Measurements from ENCODE around the gene MUC5B. TPM values are rescaled to one million over a fixed set of nuclear protein-coding genes. Genes with fewer than 3 reads are reported as not detected.

Gene MUC5B
- total and polyA plus RNA-seq, 9 donors: 0.02 to 35.3 (median 1.1) TPM; not detected in 1

DNA sequence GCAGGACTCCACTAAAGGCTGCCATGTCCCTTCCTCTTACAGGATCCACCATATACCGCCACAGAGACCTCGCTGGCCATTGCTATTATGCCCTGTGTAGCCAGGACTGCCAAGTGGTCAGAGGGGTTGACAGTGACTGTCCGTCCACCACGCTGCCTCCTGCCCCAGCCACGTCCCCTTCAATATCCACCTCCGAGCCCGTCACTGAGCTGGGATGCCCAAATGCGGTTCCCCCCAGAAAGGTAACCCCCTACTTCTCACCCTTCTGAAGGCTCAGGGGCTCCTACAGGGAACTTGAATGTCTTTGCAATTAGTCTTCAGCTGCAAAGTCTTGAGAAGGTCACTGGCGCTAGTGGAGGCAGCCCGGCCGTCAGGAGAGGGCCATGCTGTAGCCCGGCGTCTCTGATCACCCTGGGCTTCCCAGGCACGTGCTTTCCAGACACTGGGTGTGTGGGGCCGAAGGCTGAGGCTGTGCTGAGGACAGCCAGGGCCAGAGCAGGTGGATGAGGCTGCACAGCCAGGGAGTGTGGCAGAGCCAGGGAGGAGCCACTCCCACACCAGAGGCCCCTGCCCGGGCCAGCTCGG, 30.0 kb upstream of the MUC5B start:
- peak in 3 of 5 donors; percentile 2 to 16 (median 7) for DNase-seq
- intact Hi-C loops (cut with DNase I): no loop called here
- Histone ChIP-seq H3K27ac (no peak overlapping the region), H3K4me1 (ENCODE audit: insufficient read depth) (no peaks in the 10 kb centered on the region), H3K4me3 (no peak overlapping the region), H3K27me3 (no peaks in the 10 kb centered on the region), H3K9me3 (no peaks in the 10 kb centered on the region), H3K36me3 (no peaks in the 10 kb centered on the region)
- no peak for TF ChIP-seq POLR2A (IDR thresholded peaks at IDR 0.05)
- 82 to 86% (median 85%) methylated on average over 15 to 17 of the region's 17 CpGs for WGBS, 3 donors

DNA sequence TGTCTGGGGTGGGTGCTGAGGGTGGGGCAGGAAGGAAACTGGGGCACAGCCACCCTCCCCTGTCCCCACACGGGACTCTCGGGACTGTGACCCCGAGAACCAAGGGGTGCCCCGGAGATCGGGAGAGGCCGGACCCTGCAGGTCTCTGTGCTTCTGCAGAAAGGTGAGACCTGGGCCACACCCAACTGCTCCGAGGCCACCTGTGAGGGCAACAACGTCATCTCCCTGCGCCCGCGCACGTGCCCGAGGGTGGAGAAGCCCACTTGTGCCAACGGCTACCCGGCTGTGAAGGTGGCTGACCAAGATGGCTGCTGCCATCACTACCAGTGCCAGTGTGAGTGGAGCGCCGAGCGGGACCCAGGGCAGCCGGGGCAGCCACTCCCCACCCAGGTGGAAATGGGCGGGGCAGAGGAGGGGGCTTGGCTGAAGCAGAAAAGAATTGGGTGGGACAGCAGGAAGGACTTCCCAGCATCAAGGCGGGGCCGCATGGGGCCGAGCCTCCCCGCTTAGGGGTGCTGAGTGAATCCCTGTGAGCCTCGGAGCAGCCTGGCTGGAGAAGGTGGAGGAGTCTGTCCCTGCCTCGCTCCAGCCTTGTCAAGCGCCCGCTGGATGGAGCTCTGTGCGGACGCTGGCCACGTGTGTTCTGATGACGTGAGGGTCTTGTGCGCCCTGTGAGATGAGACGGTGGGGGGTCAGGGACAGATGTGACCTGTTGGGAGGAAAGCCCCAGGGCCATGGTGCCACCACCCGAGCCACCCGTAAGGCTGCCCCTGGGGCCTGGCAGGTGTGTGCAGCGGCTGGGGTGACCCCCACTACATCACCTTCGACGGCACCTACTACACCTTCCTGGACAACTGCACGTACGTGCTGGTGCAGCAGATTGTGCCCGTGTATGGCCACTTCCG, 29.3 kb upstream of the MUC5B start:
- H3K4me3 ChIP-seq: no peak overlapping the region
- H3K27me3 ChIP-seq: no peaks in the 10 kb centered on the region
- 88 to 91% (median 89%) methylated on average over 39 to 43 of the region's 43 CpGs for WGBS, 3 donors
- no peaks in the 10 kb centered on the region for H3K36me3 ChIP-seq
- no peaks in the 10 kb centered on the region for H3K9me3 ChIP-seq
- H3K4me1 ChIP-seq (ENCODE audit: insufficient read depth): no peaks in the 10 kb centered on the region
- peak in 3 of 5 donors; percentile 8 to 19 (median 8) for DNase-seq
- TF ChIP-seq, protein P1, sequence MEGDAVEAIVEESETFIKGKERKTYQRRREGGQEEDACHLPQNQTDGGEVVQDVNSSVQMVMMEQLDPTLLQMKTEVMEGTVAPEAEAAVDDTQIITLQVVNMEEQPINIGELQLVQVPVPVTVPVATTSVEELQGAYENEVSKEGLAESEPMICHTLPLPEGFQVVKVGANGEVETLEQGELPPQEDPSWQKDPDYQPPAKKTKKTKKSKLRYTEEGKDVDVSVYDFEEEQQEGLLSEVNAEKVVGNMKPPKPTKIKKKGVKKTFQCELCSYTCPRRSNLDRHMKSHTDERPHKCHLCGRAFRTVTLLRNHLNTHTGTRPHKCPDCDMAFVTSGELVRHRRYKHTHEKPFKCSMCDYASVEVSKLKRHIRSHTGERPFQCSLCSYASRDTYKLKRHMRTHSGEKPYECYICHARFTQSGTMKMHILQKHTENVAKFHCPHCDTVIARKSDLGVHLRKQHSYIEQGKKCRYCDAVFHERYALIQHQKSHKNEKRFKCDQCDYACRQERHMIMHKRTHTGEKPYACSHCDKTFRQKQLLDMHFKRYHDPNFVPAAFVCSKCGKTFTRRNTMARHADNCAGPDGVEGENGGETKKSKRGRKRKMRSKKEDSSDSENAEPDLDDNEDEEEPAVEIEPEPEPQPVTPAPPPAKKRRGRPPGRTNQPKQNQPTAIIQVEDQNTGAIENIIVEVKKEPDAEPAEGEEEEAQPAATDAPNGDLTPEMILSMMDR (IDR thresholded peaks at IDR 0.05): no peak
- TF ChIP-seq POLR2A (IDR thresholded peaks at IDR 0.05) (no peak), EP300 (IDR thresholded peaks at IDR 0.05) (no peak)
- intact Hi-C loops (cut with DNase I): no loop called here
- H3K27ac ChIP-seq: no peak overlapping the region

DNA sequence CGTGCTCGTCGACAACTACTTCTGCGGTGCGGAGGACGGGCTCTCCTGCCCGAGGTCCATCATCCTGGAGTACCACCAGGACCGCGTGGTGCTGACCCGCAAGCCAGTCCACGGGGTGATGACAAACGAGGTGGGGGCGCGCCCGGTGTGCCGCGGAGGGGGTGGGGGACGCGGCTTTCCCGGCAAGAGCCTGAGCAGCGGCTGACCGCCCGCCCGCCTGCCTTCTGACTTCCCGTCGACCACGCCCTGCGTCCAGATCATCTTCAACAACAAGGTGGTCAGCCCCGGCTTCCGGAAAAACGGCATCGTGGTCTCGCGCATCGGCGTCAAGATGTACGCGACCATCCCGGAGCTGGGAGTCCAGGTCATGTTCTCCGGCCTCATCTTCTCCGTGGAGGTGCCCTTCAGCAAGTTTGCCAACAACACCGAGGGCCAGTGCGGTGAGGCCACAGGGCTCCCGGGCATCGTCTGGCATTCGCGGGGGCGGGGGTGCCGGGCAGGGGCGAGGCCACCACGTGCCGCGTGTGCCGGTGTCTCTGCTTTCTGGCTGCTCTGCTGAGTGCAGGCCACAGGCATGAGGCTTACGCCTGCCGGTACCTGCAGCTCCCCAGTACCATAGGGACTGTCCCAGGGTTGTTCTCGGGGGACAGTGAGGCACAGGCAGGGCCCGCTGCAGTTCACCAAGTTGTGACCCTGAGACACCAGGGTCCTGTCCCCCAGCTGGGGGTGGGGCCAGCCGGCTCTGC, 28.5 kb upstream of the MUC5B start:
- 94 to 96% (median 95%) methylated on average over 53 to 59 of the region's 59 CpGs for WGBS, 3 donors
- intact Hi-C loops (cut with DNase I): no loop called here

DNA sequence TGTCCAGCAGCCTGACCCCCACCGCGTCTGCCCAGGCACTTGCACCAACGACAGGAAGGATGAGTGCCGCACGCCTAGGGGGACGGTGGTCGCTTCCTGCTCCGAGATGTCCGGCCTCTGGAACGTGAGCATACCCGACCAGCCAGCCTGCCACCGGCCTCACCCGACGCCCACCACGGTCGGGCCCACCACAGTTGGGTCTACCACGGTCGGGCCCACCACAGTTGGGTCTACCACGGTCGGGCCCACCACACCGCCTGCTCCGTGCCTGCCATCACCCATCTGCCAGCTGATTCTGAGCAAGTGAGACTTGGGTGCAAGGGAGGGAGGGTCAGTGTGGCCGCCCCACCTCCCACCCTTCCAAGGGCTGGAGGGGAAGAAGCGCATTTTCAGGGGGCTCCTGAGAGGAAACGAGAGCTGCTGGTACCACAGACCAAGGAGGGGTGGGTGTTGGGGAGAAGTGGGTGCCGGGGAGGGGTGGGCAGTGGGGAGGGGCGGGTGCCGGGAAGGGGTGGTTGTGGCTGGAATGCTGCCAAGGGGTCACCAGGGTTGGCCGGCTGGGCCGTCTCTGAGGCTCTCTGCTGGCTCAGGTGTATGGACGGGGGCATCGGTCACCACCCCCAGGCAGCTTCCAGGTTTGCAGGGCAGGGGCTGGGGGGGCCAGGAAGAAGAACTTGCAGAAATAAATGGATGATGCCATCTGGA, 27.7 kb upstream of the MUC5B start:
- no peak overlapping the region for H3K4me3 ChIP-seq
- 82 to 89% (median 87%) methylated on average over 27 to 32 of the region's 32 CpGs for WGBS, 3 donors

More for the DNA sequence above, 28.5 kb upstream of the MUC5B start:
- no peak overlapping the region for H3K4me3 ChIP-seq
- H3K36me3 ChIP-seq: no peaks in the 10 kb centered on the region
- no peaks in the 10 kb centered on the region for H3K9me3 ChIP-seq
- TF ChIP-seq EP300 (IDR thresholded peaks at IDR 0.05) (no peak), POLR2A (IDR thresholded peaks at IDR 0.05) (no peak)
- TF ChIP-seq, protein P1 (IDR thresholded peaks at IDR 0.05): no peak
- no peak overlapping the region for H3K27ac ChIP-seq
- no peaks in the 10 kb centered on the region for H3K27me3 ChIP-seq
- H3K4me1 ChIP-seq (ENCODE audit: insufficient read depth): no peaks in the 10 kb centered on the region
- peak in 4 of 5 donors; percentile 10 to 34 (median 14) for DNase-seq

More for the DNA sequence above, 27.7 kb upstream of the MUC5B start:
- Histone ChIP-seq H3K4me1 (ENCODE audit: insufficient read depth) (no peaks in the 10 kb centered on the region), H3K27me3 (no peaks in the 10 kb centered on the region), H3K9me3 (no peaks in the 10 kb centered on the region), H3K36me3 (no peaks in the 10 kb centered on the region), H3K27ac (no peak overlapping the region)
- DNase-seq: peak in 4 of 5 donors; percentile 8 to 26 (median 14)
- intact Hi-C loops (cut with DNase I): no loop called here
- TF ChIP-seq, protein P1 (IDR thresholded peaks at IDR 0.05): no peak
- no peak for TF ChIP-seq EP300 (IDR thresholded peaks at IDR 0.05)
- TF ChIP-seq POLR2A (IDR thresholded peaks at IDR 0.05): no peak

Measured in ovary (tissue), 9 donors.